OCI-M1 (cell line): Measurements from ENCODE around the gene ACTR3.
"Not testable (repeated sequence)": the region's sequence is repeated elsewhere in the genome, so short reads cannot be mapped to it uniquely, and the experiment has no call there.

Experiments used
- DNase-seq: peaks from one replicate; lab custom pipeline; 2025; lab: John Stamatoyannopoulos, UW

ACTR3 gene

GRCh38 chr2:113906647-113907046 lies 16.8 kb downstream of the ACTR3 start:
- no peak for DNase-seq

DNA sequence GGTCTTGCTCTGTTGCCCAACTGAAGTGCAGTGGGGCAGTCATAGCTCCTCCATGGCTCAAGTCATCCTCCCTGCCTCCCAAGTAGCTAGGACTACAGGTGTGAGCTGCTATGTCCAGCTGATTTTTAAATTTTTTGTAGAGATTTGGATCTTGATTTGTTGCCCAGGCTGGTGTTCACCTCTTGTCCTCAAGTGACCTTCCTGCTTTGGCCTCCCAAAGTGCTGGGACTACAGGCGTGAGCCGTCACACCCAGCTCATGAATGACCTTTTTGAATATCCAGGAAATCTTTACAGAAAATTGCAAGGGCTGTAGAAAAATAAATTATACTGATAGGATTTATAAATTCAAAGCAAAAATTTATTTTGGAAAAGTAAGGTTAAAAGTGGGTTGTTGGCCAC lies 17.4 kb downstream of the ACTR3 start:
- DNase-seq, result no peak

DNA sequence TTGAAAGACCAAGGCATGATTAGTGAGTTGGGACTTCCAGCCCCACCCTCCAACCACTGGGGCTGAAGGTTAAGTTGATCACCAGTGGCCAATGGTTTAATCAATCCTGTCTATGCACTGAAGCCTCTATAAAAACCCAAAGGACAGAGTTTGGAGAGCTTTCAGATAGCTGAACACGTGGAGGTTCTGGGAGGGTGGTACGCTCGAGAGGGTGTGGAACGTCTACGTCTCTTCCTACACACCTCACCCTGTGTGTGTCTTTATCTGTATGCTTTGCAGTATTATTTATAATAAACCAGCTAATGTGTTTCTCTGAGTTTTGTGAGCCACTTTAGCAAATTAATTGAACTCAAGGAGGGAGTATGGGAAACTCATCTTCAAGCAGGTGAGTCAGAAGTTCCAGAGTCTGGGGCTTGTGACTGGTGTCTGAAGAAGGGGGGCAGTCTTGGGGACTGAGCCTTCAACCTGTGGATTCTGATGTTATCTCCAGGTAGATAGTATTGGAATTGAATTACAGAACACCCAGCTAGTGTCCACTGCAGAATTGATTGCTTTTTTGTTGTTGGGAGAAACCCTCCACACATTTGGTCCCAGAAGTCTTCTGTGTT lies 20.3 kb downstream of the ACTR3 start:
- no peak for DNase-seq

DNA sequence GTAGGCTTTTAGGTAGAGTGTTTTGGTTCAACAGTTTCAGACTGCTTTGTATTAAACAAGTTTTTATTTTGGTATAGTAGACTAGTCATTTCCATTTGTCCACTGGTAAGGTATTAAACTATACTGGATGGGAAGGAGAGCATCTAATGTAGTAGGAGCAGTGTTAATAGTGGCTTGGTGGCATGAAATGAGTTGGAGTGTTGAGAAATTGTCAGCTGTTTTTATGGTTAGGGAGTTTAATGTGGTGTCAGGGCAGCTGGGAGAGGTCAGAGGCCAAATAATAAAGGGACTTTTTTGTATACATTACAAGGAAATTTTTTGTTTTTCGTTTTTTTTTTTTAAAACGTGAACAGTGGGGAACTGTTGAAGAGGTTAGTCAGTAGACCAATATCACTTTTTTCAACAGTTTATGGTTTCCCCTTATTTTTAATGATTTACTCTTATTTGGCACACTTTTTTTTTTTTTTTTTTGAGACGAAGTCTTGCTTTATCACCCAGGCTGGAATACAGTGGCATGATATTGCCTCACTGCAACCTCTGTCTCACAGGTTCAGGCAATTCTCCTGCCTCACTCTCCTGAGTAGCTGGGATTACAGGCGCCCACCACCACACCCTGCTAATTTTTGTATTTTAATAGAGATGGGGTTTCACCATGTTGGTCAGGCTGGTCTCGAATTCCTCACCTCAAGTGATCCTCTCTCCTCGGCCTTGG lies 21.2 kb downstream of the ACTR3 start:
- no peak for DNase-seq

GRCh38 chr2:113915082-113915819 lies 25.4 kb downstream of the ACTR3 start:
- no peak for DNase-seq

DNA sequence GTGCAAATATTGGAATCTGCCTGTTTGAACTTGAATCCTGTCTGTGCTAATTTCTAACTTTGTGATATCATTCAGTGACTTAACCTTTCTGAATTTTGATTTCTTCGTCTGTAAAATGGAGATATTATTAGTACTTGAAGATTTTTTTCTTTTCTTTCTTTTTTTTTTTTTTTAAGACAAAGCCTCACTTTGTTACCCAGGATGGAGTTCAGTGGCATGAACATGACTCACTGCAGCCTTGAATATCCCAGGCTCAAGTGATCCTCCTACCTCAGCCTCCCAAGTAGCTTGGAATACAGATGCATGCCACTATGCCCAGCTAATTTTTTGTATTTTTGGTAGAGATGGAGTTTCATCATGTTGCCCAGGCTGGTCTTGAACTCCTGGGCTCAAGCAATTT lies 28.3 kb downstream of the ACTR3 start:
- no peak for DNase-seq

DNA sequence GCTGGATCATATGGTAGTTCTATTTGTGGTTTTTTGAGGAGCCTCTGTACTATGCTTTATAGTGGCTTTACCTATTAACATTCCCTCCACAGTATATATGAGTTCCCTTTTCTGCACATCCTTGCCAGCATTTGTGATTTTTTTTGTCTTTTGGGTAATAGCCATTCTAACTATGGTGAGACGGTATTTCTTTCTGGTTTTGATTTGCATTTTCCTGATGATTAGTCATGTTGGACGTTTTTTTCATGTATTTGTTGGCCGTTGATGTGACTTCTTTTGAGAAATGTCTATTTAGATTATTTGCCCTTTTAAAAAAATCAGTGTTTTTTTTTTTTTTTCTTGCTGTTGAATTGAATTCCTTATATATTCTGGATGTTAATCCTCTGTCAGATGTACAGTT lies 31.1 kb downstream of the ACTR3 start:
- no peak for DNase-seq

GRCh38 chr2:113922335-113922734 lies 32.4 kb downstream of the ACTR3 start:
- DNase-seq, result no peak

DNA sequence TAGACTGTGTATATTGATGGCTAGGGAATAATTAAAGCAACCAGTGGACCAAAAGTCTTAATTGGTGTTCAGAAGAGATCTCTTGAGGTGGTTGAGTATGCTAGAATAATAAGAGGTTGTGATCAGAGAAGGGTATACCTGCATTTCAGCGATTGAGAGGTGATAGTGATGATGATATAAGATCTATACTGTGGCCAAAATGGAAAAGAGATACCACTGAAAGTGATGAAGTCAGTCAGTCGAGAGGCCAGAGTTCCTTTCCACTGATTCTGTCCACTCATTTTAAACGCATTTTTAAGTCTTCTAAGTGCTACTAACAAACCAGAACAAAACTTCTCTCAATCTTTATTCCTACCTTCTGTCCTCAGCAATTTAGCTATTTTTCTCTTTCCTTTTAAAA lies 32.9 kb downstream of the ACTR3 start:
- no peak for DNase-seq

GRCh38 chr2:113925884-113926283 lies 36.0 kb downstream of the ACTR3 start:
- DNase-seq, result no peak

DNA sequence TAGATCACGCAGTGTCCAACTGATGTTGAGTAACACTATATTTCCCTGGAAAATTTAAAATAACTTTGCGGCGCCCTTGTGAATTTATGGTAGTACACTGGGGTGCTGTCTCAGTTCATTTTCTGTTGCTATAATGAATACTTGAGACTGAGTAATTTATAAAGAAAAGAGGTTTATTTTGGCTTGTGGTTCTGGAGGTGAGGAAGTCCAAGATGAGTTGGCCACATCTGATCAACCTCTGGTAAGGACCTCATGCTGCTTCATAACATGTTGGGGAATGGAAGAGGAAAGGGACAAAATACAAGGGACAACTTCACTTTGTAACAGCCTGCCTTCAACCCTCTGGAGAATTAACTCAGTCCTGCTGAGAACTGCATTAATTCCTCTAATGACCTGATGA lies 36.4 kb downstream of the ACTR3 start:
- DNase-seq, result no peak

GRCh38 chr2:113930448-113930847 lies 40.6 kb downstream of the ACTR3 start:
- no peak for DNase-seq

DNA sequence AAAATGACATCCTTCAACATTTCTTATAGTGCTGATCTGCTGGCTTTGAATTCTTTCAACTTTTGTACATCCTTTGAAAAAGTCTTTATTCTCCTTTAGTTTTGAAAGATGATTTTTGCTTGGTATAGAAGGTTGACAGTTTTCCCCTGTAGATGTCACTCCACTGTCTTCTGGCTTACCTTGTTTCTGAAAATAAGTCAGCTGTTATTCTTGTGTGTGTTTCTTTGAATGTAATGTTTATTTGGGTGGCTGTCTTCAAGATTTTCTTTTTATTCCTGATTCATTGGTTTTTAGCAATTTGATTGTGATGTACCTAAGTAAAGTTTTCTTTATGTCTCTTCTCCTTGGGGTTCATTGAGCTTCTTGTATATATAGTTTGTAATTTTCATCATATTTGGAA lies 47.6 kb downstream of the ACTR3 start:
- no peak for DNase-seq

DNA sequence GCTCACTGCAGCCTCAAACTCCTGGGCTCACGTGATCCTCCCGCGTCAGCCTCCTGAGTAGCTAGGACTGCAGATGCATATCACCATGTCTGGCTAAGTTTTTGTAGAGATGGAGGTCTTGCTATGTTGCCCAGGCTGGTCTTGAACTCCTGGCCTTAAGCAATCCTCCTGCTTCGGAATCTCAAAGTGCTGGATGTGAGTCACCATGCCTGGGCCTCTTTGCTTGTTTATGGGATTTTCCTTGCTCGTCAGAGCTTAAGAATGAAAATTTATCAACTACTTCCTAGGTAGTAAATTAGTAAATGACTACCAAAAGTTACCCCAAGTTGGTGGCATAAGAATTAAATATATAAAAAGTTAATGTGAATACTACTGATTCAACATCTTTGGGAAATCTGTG lies 51.0 kb downstream of the ACTR3 start:
- no peak for DNase-seq

DNA sequence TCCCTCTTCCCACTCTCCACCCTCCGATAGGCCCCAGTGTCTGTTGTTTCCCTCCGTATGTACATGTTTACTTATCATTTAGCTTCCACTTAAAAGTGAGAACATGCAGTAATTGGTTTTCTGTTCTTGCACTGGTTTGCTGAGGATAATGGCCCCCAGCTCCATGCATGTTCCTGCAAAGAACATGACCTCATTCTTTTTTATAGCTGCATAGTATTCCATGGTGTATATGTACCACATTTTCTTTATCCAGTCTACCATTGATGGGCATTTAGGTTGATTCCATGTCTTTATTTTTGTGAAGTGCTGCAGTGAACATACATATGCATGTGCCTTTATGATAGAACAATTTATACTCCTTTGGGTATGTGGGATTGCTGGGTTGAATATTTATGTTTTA lies 55.9 kb downstream of the ACTR3 start:
- DNase-seq, result not testable (repeated sequence)

- DNase-seq, result not testable (repeated sequence)
Measured at GRCh38 chr2:113950906-113951305, 61.0 kb downstream of the ACTR3 start.

DNA sequence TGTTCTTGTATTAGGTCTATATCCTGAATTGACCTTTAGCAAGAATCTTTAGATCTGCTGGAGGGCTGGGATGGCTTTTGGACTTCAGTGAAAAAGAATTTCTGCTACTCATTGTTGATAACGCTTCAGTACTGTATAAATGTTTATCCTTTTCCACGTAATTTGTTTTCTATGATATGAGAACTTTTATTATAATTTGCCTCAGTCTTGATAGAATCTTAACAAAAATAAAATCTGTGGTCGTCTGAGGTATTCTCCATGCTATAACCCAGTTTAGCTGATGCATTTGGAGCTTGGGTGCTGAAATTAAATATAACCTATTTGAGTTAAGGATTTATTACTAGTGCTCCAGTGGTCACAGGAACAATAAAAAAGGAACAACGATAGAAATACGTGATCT lies 71.1 kb downstream of the ACTR3 start:
- no peak for DNase-seq

DNA sequence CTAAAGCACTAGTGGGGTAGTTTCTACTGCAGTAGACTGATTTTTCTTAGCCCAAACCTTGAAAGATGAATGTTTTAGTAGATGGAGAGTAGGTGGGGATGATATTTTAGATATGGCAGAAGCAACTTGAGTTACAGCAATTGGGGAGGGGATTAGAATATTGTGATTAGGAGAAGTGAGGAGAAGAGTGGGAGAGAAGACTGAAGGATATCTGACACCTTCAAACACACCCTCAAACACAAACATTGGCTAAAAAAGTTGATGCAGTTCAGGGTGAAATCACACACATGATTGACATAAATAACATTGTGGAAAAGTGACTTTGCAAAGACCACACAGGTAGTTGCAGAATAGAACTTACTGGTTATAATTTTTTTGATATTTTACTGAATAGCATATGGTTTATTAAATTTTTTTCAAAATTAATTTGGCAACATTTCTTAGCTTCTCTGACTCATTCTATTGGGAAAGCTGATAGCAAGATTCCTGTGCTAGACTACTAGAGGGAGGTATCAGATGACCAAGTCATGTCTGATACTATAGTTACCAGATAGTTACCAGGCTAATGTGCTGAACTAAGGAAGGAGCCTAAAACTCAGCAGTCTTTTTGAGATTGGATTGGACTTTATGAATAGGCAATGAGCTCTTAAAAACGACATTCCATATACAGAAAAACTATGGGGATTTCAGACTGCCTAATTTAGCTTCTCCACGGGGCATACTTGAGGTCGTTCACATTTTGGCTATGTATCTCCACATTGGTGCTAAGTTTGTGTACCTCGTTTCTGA lies 73.0 kb downstream of the ACTR3 start:
- DNase-seq, result no peak

GRCh38 chr2:113963965-113964364 lies 74.1 kb downstream of the ACTR3 start:
- DNase-seq, result no peak

- DNase-seq, result no peak
Measured at GRCh38 chr2:113964436-113964835, 74.5 kb downstream of the ACTR3 start.

DNA sequence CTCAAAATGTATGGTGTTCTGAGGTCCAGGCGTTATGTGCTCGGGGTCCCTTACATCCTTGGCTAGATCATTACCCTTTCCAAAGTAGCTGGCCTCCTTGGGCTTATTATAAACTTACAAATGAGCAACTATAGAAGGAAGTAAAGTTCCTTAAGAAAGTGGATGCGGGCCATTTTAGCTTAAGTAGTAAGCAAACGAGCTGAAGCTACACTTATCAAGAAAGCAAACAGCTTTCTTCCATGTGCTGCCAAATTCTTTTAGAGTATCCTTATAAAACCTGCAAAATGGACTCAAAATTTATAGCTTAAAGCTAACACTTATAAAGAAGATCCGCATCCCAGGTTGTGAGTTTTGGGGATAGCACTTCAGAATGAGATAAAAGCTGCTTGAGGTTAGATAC lies 75.3 kb downstream of the ACTR3 start:
- DNase-seq, result no peak

GRCh38 chr2:113965644-113966043 lies 75.8 kb downstream of the ACTR3 start:
- DNase-seq, result peak; percentile 54

DNA sequence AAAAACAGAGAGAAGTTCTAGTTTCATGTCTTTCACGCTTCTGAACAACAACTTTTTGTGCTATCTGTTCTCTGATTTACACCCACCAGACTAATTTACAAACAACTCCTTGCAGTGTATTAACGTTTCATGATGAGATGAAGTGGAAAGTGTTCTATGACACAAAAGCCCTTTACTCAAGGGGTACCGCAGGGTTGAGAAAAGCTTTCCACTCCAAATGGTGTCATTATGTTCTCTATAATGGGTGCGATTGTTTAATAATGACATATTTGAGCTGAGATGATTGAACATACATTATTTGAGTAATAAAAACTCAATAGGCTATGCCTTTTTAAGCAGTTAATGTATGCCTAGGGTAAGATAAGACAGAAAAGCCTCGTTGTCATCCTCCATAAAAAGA lies 76.3 kb downstream of the ACTR3 start:
- no peak for DNase-seq
